HepG2 (cell line): Measurements from ENCODE around the gene NOP9. TPM values are rescaled to one million over a fixed set of nuclear protein-coding genes. Genes with fewer than 3 reads are reported as not detected.

Experiments
- ATAC-seq: fragments of 200-7000 bp; cut with Tn5 transposase; 3 replicates; pipeline ENCODE4 v1.9.1; 2020; ENCODE audit warnings: mild to moderate bottlenecking, moderate library complexity
- BruUV-seq: library from RNA; stranded (reverse); fragments of 400-500 nt; replicated peaks from 2 replicates; lab custom pipeline; 2021; lab: Mats Ljungman, UMichigan
- CTCF ChIA-PET: fragments of 300-600 bp; formaldehyde crosslinking; extraction: SDS; loops from one replicate; lab custom pipeline; 2021; ENCODE audit warnings: low total read pairs, inconsistent platforms, low intra/inter-chr PET ratio; lab: Yijun Ruan, JAX
- POLR2A ChIA-PET: fragments of 350-600 bp; sonication (Branson Sonifier 250); formaldehyde crosslinking; loops from one replicate; lab custom pipeline; 2020; ENCODE audit warnings: antibody characterized with exemption, inconsistent platforms; lab: Yijun Ruan, JAX
- DNase-seq: peaks from one replicate; pipeline ENCODE4 v3.0.0-alpha.2; 2015; ENCODE audit warnings: low spot score
- FAIRE-seq: peaks from 3 replicates; lab custom pipeline; 2011; peaks lifted over from hg19 to GRCh38; lab: Jason Lieb, UNC
- H2AFZ ChIP-seq: one replicate; pipeline ENCODE4 v1.6.1; 2011; ENCODE audit warnings: low read length, inconsistent platforms
- H3K27ac ChIP-seq: fragments of 300-600 bp; 3 replicates; pipeline ENCODE4 v1.8.0; 2011; ENCODE audit warnings: mixed run types, mild to moderate bottlenecking, mixed read lengths, low read length, inconsistent platforms; ENCODE audit not compliant: insufficient read depth; ENCODE audit errors: extremely low read length
- H3K27me3 ChIP-seq, 2 experiments: fragments of 200-600 bp in 1 of 2; 2 replicates in 1 of 2; 3 replicates in 1 of 2; pipeline versions ENCODE4 v1.6.0 to v1.8.0; 2011; ENCODE audit warnings: low read length in 2 of 2, mild to moderate bottlenecking in 2 of 2, moderate library complexity in 2 of 2, inconsistent platforms in 1 of 2; ENCODE audit not compliant: insufficient read depth in 2 of 2, control insufficient read depth in 1 of 2
- H3K36me3 ChIP-seq, 2 experiments: fragments of 200-600 bp in 1 of 2; replicated peaks in 1 of 2; 2 replicates in 1 of 2; 3 replicates in 1 of 2; pipeline versions ENCODE4 v1.5.1 to v1.8.0; 2011; ENCODE audit warnings: low read length in 2 of 2, inconsistent platforms in 1 of 2; ENCODE audit not compliant: insufficient read depth in 2 of 2, control insufficient read depth in 1 of 2
- H3K4me1 ChIP-seq: 2 replicates; pipeline ENCODE4 v1.5.1; 2012; ENCODE audit warnings: low read length, inconsistent platforms; ENCODE audit not compliant: insufficient read depth
- H3K4me2 ChIP-seq: 2 replicates; pipeline ENCODE4 v1.6.0; 2011; ENCODE audit warnings: low read depth, low read length, inconsistent platforms
- H3K4me3 ChIP-seq, 3 experiments: fragments of 200-600 bp in 1 of 3; sonication (generic), shearing (Covaris generic) in 1 of 3; replicated peaks in 1 of 3; 2 replicates each; pipeline ENCODE4 v1.5.1; 2011 to 2016; ENCODE audit warnings: low read length in 3 of 3, inconsistent platforms in 2 of 3, low read depth in 2 of 3, mild to moderate bottlenecking in 2 of 3, control low read depth in 1 of 3, mixed read lengths in 1 of 3; ENCODE audit not compliant: insufficient read depth in 1 of 3
- H3K79me2 ChIP-seq: one replicate; pipeline ENCODE4 v1.6.1; 2011; ENCODE audit warnings: low read length, inconsistent platforms; ENCODE audit not compliant: insufficient read depth
- H3K9ac ChIP-seq: 2 replicates; pipeline ENCODE4 v1.6.0; 2011; ENCODE audit warnings: mild to moderate bottlenecking, low read depth, low read length, inconsistent platforms; ENCODE audit not compliant: insufficient read depth
- H3K9me3 ChIP-seq: 2 replicates; pipeline ENCODE4 v1.5.1; 2012; ENCODE audit warnings: mild to moderate bottlenecking, low read length
- H4K20me1 ChIP-seq: 2 replicates; pipeline ENCODE4 v1.6.0; 2011; ENCODE audit warnings: inconsistent platforms, mild to moderate bottlenecking, low read length, moderate library complexity; ENCODE audit not compliant: insufficient read depth
- ADNP ChIP-seq: sonication (generic); formaldehyde crosslinking; IDR thresholded peaks from 2 replicates; pipeline ENCODE4 v1.4.0; 2020; ENCODE audit warnings: missing genetic modification reagents
- GLI4 ChIP-seq: sonication (generic); formaldehyde crosslinking; IDR thresholded peaks from 2 replicates; pipeline ENCODE4 v1.5.1; 2020; ENCODE audit warnings: missing genetic modification reagents, mild to moderate bottlenecking, moderate library complexity, borderline replicate concordance
- RBFOX2 ChIP-seq: fragments of 200-400 bp; formaldehyde crosslinking; IDR thresholded peaks from 2 replicates; pipeline ENCODE4 v1.6.1; 2017; ENCODE audit warnings: low read depth, mild to moderate bottlenecking, low read length
- TSC22D2 ChIP-seq: sonication (generic); formaldehyde crosslinking; IDR thresholded peaks from 2 replicates; pipeline ENCODE4 v1.5.1; 2020; ENCODE audit warnings: missing genetic modification reagents, mild to moderate bottlenecking, borderline replicate concordance
- ZNF343 ChIP-seq: sonication (generic); formaldehyde crosslinking; IDR thresholded peaks from 2 replicates; pipeline ENCODE4 v1.4.0; 2020; ENCODE audit warnings: mild to moderate bottlenecking, missing genetic modification reagents
- ZNF883 ChIP-seq: sonication (generic); formaldehyde crosslinking; IDR thresholded peaks from 2 replicates; pipeline ENCODE4 v1.5.1; 2020; ENCODE audit warnings: mild to moderate bottlenecking, missing genetic modification reagents; ENCODE audit errors: not compliant biosample characterization
- WGBS: methylation state at CpG from one replicate; pipeline ENCODE4 v1.1.6; 2017; ENCODE audit warnings: low lambda C conversion rate; 5-methylcytosine and 5-hydroxymethylcytosine counted together
- in situ Hi-C: cut with HindIII; loops from 2 replicates; pipeline ENCODE4 v1.10.0; 2017; ENCODE audit warnings: low pct_unique_long_range_greater_than_20kb; ENCODE audit not compliant: extremely low pct_ligation_motif_present
- intact Hi-C: fragments of 100-400 bp; cut with micrococcal nuclease; formaldehyde crosslinking; loops from one replicate; pipeline ENCODE4 v1.10.0; 2022; ENCODE audit not compliant: unreplicated experiment
- polyA plus RNA-seq, 8 experiments: library from polyadenylated mRNA; depleted of rRNA in 3 of 8; stranded (reverse) in 7 of 8; unstranded in 1 of 8; fragments of >200 nt; fragmentation: Illumina TruSeq in 4 of 8; extraction: Trizol in 4 of 8; gene quantifications; 2 replicates each; pipeline versions ENCODE4 v1.2.1 to v1.2.3, GENCODE V29; 2011 to 2016; ENCODE audit warnings: low read depth in 4 of 8, missing spikeins in 1 of 8, mixed read lengths in 1 of 8; ENCODE audit not compliant: insufficient read depth in 1 of 8
- total RNA-seq, 5 experiments: library from RNA; depleted of rRNA; stranded (reverse); fragments of >200 nt; fragmentation: Illumina TruSeq; extraction: Trizol; gene quantifications; 2 replicates each; pipeline ENCODE4 v1.2.3, GENCODE V29; 2016; ENCODE audit warnings: low read depth in 1 of 5
- TF ChIP-seq, protein P1 (sequence below): sonication (generic); formaldehyde crosslinking; IDR thresholded peaks from 2 replicates; pipeline ENCODE4 v1.4.0; 2020; ENCODE audit warnings: missing genetic modification reagents, borderline replicate concordance
- TF ChIP-seq, protein P2 (sequence below): sonication (generic); formaldehyde crosslinking; IDR thresholded peaks from 2 replicates; pipeline ENCODE4 v1.5.0; 2020; ENCODE audit warnings: missing genetic modification reagents

The NOP9 gene
- total and polyA plus RNA-seq, 2 of the 13 experiments (the other 11 are each of a cell fraction or from before 2014, with no cell fraction given), result 24.5 to 61.6 TPM

DNA sequence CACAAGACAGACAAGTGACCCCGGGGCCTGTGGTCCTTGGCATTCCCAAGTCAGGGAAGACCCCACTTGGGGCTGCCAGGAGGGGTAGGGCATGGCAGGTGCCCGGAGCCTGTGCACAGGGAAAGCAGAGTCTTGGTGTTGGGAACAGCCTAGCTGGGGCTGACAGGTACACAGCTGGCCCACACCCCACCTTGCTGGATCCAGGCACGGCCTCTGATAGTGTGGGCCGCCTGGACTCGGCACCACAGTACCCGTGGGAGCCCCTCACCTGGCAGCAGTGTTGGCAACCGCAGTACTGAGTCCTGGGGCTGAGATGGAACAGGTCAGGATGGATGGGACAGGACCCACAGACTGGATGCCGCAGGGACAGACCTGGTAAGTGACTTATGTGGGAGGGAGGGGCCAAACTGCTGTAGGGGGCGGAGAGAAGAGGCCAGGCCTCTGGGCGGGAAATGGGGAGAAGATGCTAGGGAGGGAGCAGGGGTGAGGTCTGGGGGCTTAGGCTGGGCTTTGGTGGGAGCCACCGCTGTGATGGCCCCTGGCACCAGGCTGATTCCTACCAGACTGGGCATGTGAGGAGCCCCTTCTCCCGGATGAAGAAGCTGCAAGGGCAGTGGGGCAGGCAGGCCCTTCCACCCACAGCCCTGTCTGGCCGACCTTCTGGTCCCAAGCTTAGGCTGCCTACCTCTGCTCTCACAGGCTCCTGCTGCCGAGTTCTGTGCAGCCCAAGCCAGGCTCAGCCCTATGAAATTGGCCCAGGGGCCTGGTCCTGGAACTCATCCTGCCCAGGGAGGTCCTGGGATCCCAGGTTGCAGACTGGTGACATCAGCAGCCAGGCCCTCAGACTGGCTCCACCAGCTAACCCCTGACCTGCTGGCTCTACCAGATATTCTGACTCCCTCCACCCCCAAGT, 36.6 kb upstream of the NOP9 start, which contains the start of gene TGM1 (continued):
- TF ChIP-seq, protein P1, sequence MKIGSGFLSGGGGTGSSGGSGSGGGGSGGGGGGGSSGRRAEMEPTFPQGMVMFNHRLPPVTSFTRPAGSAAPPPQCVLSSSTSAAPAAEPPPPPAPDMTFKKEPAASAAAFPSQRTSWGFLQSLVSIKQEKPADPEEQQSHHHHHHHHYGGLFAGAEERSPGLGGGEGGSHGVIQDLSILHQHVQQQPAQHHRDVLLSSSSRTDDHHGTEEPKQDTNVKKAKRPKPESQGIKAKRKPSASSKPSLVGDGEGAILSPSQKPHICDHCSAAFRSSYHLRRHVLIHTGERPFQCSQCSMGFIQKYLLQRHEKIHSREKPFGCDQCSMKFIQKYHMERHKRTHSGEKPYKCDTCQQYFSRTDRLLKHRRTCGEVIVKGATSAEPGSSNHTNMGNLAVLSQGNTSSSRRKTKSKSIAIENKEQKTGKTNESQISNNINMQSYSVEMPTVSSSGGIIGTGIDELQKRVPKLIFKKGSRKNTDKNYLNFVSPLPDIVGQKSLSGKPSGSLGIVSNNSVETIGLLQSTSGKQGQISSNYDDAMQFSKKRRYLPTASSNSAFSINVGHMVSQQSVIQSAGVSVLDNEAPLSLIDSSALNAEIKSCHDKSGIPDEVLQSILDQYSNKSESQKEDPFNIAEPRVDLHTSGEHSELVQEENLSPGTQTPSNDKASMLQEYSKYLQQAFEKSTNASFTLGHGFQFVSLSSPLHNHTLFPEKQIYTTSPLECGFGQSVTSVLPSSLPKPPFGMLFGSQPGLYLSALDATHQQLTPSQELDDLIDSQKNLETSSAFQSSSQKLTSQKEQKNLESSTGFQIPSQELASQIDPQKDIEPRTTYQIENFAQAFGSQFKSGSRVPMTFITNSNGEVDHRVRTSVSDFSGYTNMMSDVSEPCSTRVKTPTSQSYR (CRISPR knock-in tag), result no peak
- TF ChIP-seq GLI4 (CRISPR knock-in tag), result no peak
- TF ChIP-seq, protein P2, sequence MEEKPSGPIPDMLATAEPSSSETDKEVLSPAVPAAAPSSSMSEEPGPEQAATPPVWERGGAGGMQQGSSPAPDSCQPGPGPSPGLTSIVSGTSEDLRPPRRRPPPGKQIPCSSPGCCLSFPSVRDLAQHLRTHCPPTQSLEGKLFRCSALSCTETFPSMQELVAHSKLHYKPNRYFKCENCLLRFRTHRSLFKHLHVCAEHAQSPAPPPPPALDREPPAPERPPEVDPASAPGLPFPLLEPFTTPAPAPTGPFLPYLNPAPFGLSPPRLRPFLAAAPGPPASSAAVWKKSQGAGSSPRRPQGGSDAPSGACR, result no peak
- TF ChIP-seq ZNF883 (CRISPR knock-in tag), result peak; percentile 62
- no peak for TF ChIP-seq ADNP
- TF ChIP-seq, all 625 proteins: peak for 7

DNA sequence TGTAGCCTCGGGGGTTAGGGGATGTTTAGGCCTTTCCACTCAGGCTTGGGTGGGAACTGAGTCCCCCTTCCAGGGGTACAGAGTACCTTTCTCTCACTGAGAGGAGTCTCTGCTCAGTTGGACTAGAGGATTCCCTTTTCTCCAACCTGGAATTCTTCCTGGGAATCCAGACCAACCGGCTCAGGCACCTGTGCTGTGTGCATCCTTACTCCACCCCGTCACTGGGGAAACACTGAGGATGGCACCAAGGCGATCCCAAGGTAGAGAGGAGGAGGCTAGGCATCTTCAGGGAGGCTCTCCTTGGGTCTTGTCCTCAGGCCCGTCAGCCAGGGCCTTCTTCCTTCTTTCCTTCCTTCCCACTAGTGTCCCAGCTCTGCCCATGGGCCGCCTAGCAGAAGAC, 35.8 kb upstream of the NOP9 start:
- H2AFZ ChIP-seq, result no peak overlapping the region
- H3K79me2 ChIP-seq, result no peaks in the 10 kb centered on the region
- ChIA-PET POLR2A (interaction anchor here (1.6 to 16.5 kb wide), 3 partner anchors 12 to 44 kb away, joined by 7 to 435 read pairs (median 23); partner anchors contain the start of genes CIDEB and TINF2), CTCF (no interaction called here)
- H4K20me1 ChIP-seq, result no peaks in the 10 kb centered on the region
- H3K4me2 ChIP-seq, result no peak overlapping the region
- in situ Hi-C loops, result no loop called here
- FAIRE-seq (no peak), ATAC-seq (no peak), DNase-seq (no peak)
- H3K9me3 ChIP-seq, result no peaks in the 10 kb centered on the region
- BruUV-seq, result no TSS peak
- H3K4me1 ChIP-seq, result peaks cover 13% of the 10 kb centered on the region
- H3K27me3 ChIP-seq, result no peaks in the 10 kb centered on the region
- H3K4me3 ChIP-seq, result no peak overlapping the region
- peak overlapping the region; percentile 5; the same call in 1 of the 2 replicates for H3K9ac ChIP-seq
- H3K27ac ChIP-seq, result no peak overlapping the region
- intact Hi-C loops, result no loop called here
- 87% methylated on average over 6 of the region's 6 CpGs for WGBS
- H3K36me3 ChIP-seq, result peaks cover 19 to 33% of the 10 kb centered on the region in 2 experiments; a peak in 4 of 5 replicates
- 0 out of 2 replicates have a peak, but pooled peaks have one; percentile 39 for TF ChIP-seq ZNF343 (CRISPR knock-in tag)
- TF ChIP-seq RBFOX2, result peak; percentile 4; the same call in 1 of the 2 replicates
- no peak for TF ChIP-seq TSC22D2 (CRISPR knock-in tag)
